Thymus (tissue), 11 donors: ENCODE data around the gene NUDT2. TPM values are rescaled to one million over a fixed set of nuclear protein-coding genes. Genes with fewer than 3 reads are reported as not detected.
"Not testable (repeated sequence)": the region's sequence is repeated elsewhere in the genome, so short reads cannot be mapped to it uniquely, and the experiment has no call there.

Experiments used
- DNase-seq, 9 donors: peaks; one replicate each; pipeline ENCODE4 v3.0.0-alpha.2; 2013; ENCODE audit warnings: low spot score in 9 of 9, low read depth in 6 of 9, missing footprints in 1 of 9
- H3K27ac ChIP-seq, 2 donors: one replicate each; pipeline ENCODE4 v1.5.1; 2013; ENCODE audit warnings: control low read depth in 1 of 2, low read depth in 1 of 2, low read length in 1 of 2, mild to moderate bottlenecking in 1 of 2, moderate library complexity in 1 of 2
- H3K27me3 ChIP-seq, 2 donors: one replicate each; pipeline ENCODE4 v1.5.1; 2013; ENCODE audit warnings: low read length in 1 of 2; ENCODE audit not compliant: control insufficient read depth in 2 of 2, insufficient read depth in 1 of 2
- H3K36me3 ChIP-seq, 2 donors: one replicate each; pipeline ENCODE4 v1.5.1; 2013; ENCODE audit warnings: low read length in 1 of 2, mild to moderate bottlenecking in 1 of 2, moderate library complexity in 1 of 2; ENCODE audit not compliant: control insufficient read depth in 2 of 2, insufficient read depth in 2 of 2
- H3K4me1 ChIP-seq, 2 donors: one replicate each; pipeline ENCODE4 v1.5.1; 2013; ENCODE audit warnings: low read length in 2 of 2; ENCODE audit not compliant: control insufficient read depth in 2 of 2, insufficient read depth in 2 of 2
- H3K4me3 ChIP-seq, 2 donors: one replicate each; pipeline ENCODE4 v1.5.1; 2013; ENCODE audit warnings: low read length in 2 of 2, control low read depth in 1 of 2, mild to moderate bottlenecking in 1 of 2
- H3K9me3 ChIP-seq, 2 donors: one replicate each; pipeline ENCODE4 v1.5.1; 2013; ENCODE audit warnings: low read length in 1 of 2, mild to moderate bottlenecking in 1 of 2; ENCODE audit not compliant: control insufficient read depth in 2 of 2, insufficient read depth in 1 of 2
- WGBS: extraction: QIAGEN DNeasy Blood & Tissue Kit; methylation state at CpG from one replicate; pipeline ENCODE4 v1.1.7; 2013; 5-methylcytosine and 5-hydroxymethylcytosine counted together
- polyA plus RNA-seq: library from polyadenylated mRNA; stranded (reverse); fragments of 200-250 nt; gene quantifications from one replicate; pipeline ENCODE4 v1.2.3, GENCODE V29; 2013
- total RNA-seq: library from RNA; stranded (reverse); fragments of 120-200 nt; gene quantifications from one replicate; pipeline ENCODE4 v1.2.4, GENCODE V29; 2013
- donor health status: healthy.

NUDT2 gene
- total and polyA plus RNA-seq, 2 donors: 20.3 to 33.9 TPM

- DNase-seq: no peak
- H3K27ac ChIP-seq: no peak overlapping the region
- 95% methylated on average over 7 of the region's 7 CpGs for WGBS
- peaks cover 37 to 61% of the 10 kb centered on the region in 2 donors for H3K36me3 ChIP-seq
- H3K9me3 ChIP-seq: no peaks in the 10 kb centered on the region
- H3K4me1 ChIP-seq: no peaks in the 10 kb centered on the region
- H3K4me3 ChIP-seq: no peak overlapping the region
- H3K27me3 ChIP-seq: no peaks in the 10 kb centered on the region
Measured at GRCh38 chr9:34341659-34342295, 12.4 kb downstream of the NUDT2 start.

GRCh38 chr9:34343090-34343489, 13.7 kb downstream of the NUDT2 start:
- DNase-seq: no peak

GRCh38 chr9:34343605-34344004, 14.2 kb downstream of the NUDT2 start:
- Histone ChIP-seq H3K4me1 (no peaks in the 10 kb centered on the region), H3K4me3 (no peak overlapping the region), H3K36me3 (peaks cover 39 to 60% of the 10 kb centered on the region in 2 donors), H3K9me3 (no peaks in the 10 kb centered on the region), H3K27ac (no peak overlapping the region), H3K27me3 (no peaks in the 10 kb centered on the region)
- no peak for DNase-seq
- 98% methylated on average over 1 of the region's 1 CpG for WGBS

More at GRCh38 chr9:34343090-34343489, 13.7 kb downstream of the NUDT2 start:
- Histone ChIP-seq H3K36me3 (peaks cover 42 to 63% of the 10 kb centered on the region in 2 donors), H3K27ac (no peak overlapping the region), H3K4me3 (no peak overlapping the region), H3K9me3 (no peaks in the 10 kb centered on the region), H3K27me3 (no peaks in the 10 kb centered on the region), H3K4me1 (no peaks in the 10 kb centered on the region)
- 99% methylated on average over 5 of the region's 5 CpGs for WGBS

GRCh38 chr9:34346873-34347799, 17.8 kb downstream of the NUDT2 start:
- Histone ChIP-seq H3K4me3 (no peak overlapping the region), H3K9me3 (no peaks in the 10 kb centered on the region), H3K27ac (no peak overlapping the region), H3K27me3 (no peaks in the 10 kb centered on the region), H3K36me3 (peaks cover 23 to 31% of the 10 kb centered on the region in 2 donors), H3K4me1 (no peaks in the 10 kb centered on the region)
- DNase-seq: no peak
- 97% methylated on average over 15 of the region's 15 CpGs for WGBS

- no peak overlapping the region for H3K27ac ChIP-seq
- no peaks in the 10 kb centered on the region for H3K9me3 ChIP-seq
- H3K4me3 ChIP-seq: no peak overlapping the region
- peaks cover 19 to 24% of the 10 kb centered on the region in 2 donors for H3K36me3 ChIP-seq
- no peaks in the 10 kb centered on the region for H3K4me1 ChIP-seq
- no peak for DNase-seq
- no peaks in the 10 kb centered on the region for H3K27me3 ChIP-seq
Measured at GRCh38 chr9:34347800-34348158, 18.4 kb downstream of the NUDT2 start.

GRCh38 chr9:34349324-34349723, 20.0 kb downstream of the NUDT2 start:
- Histone ChIP-seq H3K27me3 (no peaks in the 10 kb centered on the region), H3K36me3 (peaks cover 8 to 10% of the 10 kb centered on the region in 2 donors), H3K27ac (no peak overlapping the region), H3K9me3 (no peaks in the 10 kb centered on the region), H3K4me1 (no peaks in the 10 kb centered on the region), H3K4me3 (no peak overlapping the region)
- no peak for DNase-seq
- WGBS: 98% methylated on average over 3 of the region's 3 CpGs

- WGBS: 98% methylated on average over 7 of the region's 7 CpGs
- H3K36me3 ChIP-seq, H3K27ac ChIP-seq, H3K4me3 ChIP-seq, H3K4me1 ChIP-seq, H3K9me3 ChIP-seq, H3K27me3 ChIP-seq, DNase-seq: not testable (repeated sequence)
Measured at GRCh38 chr9:34352122-34352652, 22.8 kb downstream of the NUDT2 start.

- DNase-seq, H3K9me3 ChIP-seq, H3K36me3 ChIP-seq, H3K27ac ChIP-seq, H3K4me3 ChIP-seq, H3K4me1 ChIP-seq, H3K27me3 ChIP-seq: not testable (repeated sequence)
- 97% methylated on average over 1 of the region's 1 CpG for WGBS
Measured at GRCh38 chr9:34352957-34353356, 23.6 kb downstream of the NUDT2 start.

- Histone ChIP-seq H3K36me3 (no peaks in the 10 kb centered on the region), H3K4me3 (no peak overlapping the region), H3K4me1 (peaks cover 0 to 20% of the 10 kb centered on the region in 2 donors), H3K27me3 (no peaks in the 10 kb centered on the region), H3K27ac (no peak overlapping the region), H3K9me3 (no peaks in the 10 kb centered on the region)
- WGBS: 98% methylated on average over 4 of the region's 4 CpGs
- DNase-seq: no peak
Measured at GRCh38 chr9:34362614-34363214, 33.3 kb downstream of the NUDT2 start.
